HG02870 (cell line): ENCODE measurements around the gene STOM.

Experiments used
- ATAC-seq: cut with Tn5 transposase; IDR thresholded peaks from one replicate; pipeline ENCODE4 v1.9.1; 2021; ENCODE audit warnings: mild to moderate bottlenecking, moderate library complexity; ENCODE audit not compliant: unreplicated experiment

Gene STOM

GRCh38 chr9:121289026-121289771 lies 80.9 kb downstream of the STOM start:
- ATAC-seq = no peak
